SK-N-SH (cell line): ENCODE measurements around the gene MXI1.

Source experiments
- CTCF ChIP-seq: fragments of 200-600 bp; sonication (generic); IDR thresholded peaks from 2 replicates; pipeline ENCODE4 v1.6.1; 2017; ENCODE audit warnings: antibody characterized with exemption, mild to moderate bottlenecking, moderate library complexity
- EP300 ChIP-seq, 2 experiments: IDR thresholded peaks; 2 replicates each; pipeline versions ENCODE4 v1.4.0 to v1.6.1; 2012; ENCODE audit warnings: borderline replicate concordance in 1 of 2, low read depth in 1 of 2, low read length in 1 of 2
- GABPA ChIP-seq: IDR thresholded peaks from 2 replicates; pipeline ENCODE4 v1.4.0; 2012; ENCODE audit warnings: low read depth, mild to moderate bottlenecking
- NFIC ChIP-seq: IDR thresholded peaks from 2 replicates; pipeline ENCODE4 v1.4.0; 2012; ENCODE audit warnings: borderline replicate concordance
- POLR2AphosphoS5 ChIP-seq: IDR thresholded peaks from 2 replicates; pipeline ENCODE4 v1.6.1; 2012; ENCODE audit warnings: low read depth, low read length
- RCOR1 ChIP-seq: fragments of 150-350 bp; IDR thresholded peaks from 2 replicates; pipeline ENCODE4 v1.6.1; 2017; ENCODE audit warnings: antibody characterized with exemption, low read length
- REST ChIP-seq: IDR thresholded peaks from 2 replicates; pipeline ENCODE4 v1.6.1; 2012; ENCODE audit warnings: mild to moderate bottlenecking, low read depth, low read length, moderate library complexity
- RXRA ChIP-seq: IDR thresholded peaks from 2 replicates; pipeline ENCODE4 v1.4.0; 2012; ENCODE audit warnings: low read depth, mild to moderate bottlenecking, borderline replicate concordance
- SIN3A ChIP-seq: IDR thresholded peaks from 2 replicates; pipeline ENCODE4 v1.6.1; 2012; ENCODE audit warnings: low read depth, mild to moderate bottlenecking, low read length, moderate library complexity, borderline replicate concordance
- TAF1 ChIP-seq: IDR thresholded peaks from 2 replicates; pipeline ENCODE4 v1.6.1; 2012; ENCODE audit warnings: low read depth, mild to moderate bottlenecking, low read length, moderate library complexity, borderline replicate concordance
- TCF12 ChIP-seq: IDR thresholded peaks from 2 replicates; pipeline ENCODE4 v1.4.0; 2012
- YY1 ChIP-seq: IDR thresholded peaks from 2 replicates; pipeline ENCODE4 v1.4.0; 2012; ENCODE audit warnings: low read depth, mild to moderate bottlenecking
- ZBTB33 ChIP-seq: IDR thresholded peaks from 2 replicates; pipeline ENCODE4 v1.4.0; 2012; ENCODE audit warnings: low read depth, borderline replicate concordance

- TF ChIP-seq CTCF: no peak
- TF ChIP-seq POLR2AphosphoS5: no peak
- no peak for TF ChIP-seq EP300 (IDR thresholded peaks at IDR 0.05; ENCODE audit: borderline replicate concordance in 1 of 2, low read depth in 1 of 2, low read length in 1 of 2)
- TF ChIP-seq SIN3A: no peak
- TF ChIP-seq YY1: no peak
- TF ChIP-seq NFIC: no peak
- TF ChIP-seq TCF12: no peak
- TF ChIP-seq RCOR1: no peak
- no peak for TF ChIP-seq RXRA
- TF ChIP-seq GABPA: no peak
- no peak for TF ChIP-seq REST
- no peak for TF ChIP-seq ZBTB33
- TF ChIP-seq TAF1: no peak
Observed at GRCh38 chr10:110304394-110304779, 97.0 kb downstream of the MXI1 start.
